ENCODE measurements around the gene ERLEC1. TPM values are rescaled to one million over a fixed set of nuclear protein-coding genes. Genes with fewer than 3 reads are reported as not detected.

The ERLEC1 gene, protein sequence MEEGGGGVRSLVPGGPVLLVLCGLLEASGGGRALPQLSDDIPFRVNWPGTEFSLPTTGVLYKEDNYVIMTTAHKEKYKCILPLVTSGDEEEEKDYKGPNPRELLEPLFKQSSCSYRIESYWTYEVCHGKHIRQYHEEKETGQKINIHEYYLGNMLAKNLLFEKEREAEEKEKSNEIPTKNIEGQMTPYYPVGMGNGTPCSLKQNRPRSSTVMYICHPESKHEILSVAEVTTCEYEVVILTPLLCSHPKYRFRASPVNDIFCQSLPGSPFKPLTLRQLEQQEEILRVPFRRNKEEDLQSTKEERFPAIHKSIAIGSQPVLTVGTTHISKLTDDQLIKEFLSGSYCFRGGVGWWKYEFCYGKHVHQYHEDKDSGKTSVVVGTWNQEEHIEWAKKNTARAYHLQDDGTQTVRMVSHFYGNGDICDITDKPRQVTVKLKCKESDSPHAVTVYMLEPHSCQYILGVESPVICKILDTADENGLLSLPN
- 123 and 137 TPM in 2 replicates for total RNA-seq

DNA sequence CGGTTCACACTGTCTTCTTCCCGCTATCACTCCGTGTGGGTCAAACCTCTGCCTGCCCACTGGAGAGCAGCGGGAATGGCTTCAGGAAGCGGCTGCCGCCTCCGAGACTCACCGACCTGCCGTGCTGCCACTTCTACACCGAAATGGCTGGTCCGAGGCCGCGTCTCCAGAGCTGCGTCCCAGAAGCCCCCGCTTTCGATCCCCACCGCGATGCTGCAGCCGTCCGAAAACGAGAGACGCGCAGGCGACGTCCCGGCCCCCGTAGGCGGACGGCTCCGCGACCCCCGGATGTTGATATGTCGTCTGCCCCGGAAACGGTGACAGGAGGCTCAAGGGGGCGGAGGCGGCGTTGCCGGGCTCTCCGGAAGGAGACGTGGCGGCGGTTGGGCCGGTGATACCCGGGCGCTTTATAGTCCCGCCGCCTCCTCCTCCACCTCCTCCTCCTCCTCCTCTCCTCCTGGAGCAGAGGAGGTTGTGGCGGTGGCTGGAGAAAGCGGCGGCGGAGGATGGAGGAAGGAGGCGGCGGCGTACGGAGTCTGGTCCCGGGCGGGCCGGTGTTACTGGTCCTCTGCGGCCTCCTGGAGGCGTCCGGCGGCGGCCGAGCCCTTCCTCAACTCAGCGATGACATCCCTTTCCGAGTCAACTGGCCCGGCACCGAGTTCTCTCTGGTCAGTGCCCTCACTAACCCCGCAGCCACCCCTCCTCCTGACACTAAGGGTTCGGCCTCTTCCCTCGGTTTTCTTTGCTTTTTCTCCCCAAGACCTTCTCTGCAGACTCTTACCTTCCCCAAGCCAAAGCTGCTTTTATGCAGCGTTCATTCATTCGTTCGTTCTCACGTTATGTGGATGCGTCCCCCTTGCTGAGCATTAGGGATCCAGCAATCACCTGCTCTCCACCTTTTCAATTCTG lies at the start of gene ERLEC1, which contains the start of gene ASB3:
Gene ERLEC1, plus strand, starts transcription at position 340 of the 909 bp plus-strand sequence. Its CDS starts 167 bp downstream, at position 507.
Gene ASB3, minus strand, starts transcription at position 249 of the 909 bp plus-strand sequence. CDS start 21,381 bp downstream, outside the sequence.

DNA sequence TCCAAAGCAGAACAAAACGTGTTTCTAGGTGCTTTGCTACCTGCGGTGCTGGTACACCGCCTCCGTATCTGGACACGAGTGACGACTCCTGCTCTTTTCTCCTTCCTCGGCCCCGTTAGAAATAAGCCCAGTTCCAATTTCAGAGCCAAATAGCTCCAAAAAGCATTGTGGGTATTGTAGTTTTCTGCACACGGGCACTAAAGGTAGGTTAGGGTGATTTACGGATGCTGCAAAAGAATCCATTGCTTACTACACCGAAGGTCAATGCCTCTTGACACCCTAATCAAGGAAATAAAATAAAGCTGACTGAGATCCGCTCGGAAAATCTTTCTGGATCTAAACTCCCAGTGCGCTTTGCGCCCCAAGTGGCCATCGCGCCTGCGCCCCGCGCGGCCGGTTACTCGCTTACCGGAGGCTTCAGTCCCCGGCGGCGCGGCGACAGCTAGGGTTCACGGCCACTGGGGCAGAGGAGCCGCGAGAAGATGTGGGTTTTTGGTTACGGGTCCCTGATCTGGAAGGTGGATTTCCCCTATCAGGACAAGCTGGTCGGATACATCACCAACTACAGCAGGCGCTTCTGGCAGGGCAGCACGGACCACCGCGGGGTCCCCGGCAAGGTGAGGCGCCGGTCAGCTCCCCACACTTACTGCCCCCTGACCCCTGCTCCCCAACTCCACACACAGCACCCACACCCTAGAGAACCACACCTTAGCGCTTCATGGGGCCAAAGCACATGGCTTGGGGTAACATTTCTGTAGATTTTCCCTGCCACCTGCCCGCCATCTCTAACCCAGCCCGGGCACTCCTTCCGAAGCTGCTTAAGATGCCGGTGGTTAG lies 19.2 kb upstream of the ERLEC1 start, which contains the start of gene CHAC2:
Gene CHAC2, plus strand, starts transcription at position 400 of the 837 bp plus-strand sequence. Its CDS starts 83 bp downstream, at position 483.

DNA sequence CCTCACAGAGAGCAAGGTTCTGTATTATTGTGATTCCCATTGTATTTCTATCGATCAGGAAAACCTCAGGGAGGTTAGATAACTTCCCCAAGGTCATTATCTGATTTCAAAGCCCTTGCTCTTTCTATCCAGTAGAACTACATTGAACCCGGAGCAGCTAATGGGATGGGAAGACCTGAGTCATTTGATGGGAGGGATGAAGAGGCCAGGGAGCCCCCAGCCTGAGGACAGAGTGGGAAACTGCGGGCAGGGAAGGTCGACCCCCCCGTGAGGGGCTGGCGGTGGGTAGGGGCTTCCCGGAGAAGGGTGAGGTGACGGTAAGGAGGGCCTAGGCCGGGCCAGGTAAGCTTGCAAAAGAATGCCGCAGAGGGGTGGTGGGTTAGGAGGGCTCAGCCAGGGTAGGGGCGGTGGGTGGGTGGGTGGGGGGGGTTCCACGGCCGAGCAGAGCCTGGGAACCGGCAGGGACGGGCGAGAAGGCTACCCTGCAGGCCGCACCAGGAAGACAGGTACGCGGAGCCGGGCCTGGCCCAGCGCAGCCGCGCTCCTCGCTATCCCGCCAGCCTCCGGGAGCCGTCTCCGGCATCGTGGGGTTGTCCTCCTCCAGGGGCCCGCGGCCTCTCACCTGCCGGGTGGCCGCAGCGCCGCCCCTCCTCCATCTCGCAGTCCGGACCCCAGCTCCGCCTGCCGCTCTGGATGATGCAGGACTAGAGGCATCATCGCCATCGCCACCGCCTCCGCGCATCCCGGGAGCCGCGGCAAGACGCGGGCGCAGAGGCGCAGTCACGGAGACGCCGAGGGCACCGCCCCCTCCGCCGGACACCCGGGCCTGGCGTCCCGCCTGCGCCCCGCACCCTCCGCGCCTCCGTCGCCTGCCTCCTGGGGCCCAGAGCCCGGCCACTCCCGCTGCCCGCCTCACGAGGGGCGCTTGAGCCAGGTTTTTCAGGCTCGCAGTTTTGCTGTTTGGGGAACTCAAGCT lies 72.7 kb downstream of the ERLEC1 start, which contains the start of gene GPR75:
Gene GPR75, minus strand, starts transcription at position 762 of the 976 bp plus-strand sequence. CDS start 5,211 bp downstream, outside the sequence.

Other genes starting within 250 kb of the ERLEC1 start
- gene CHAC2, start 19.2 kb upstream of the ERLEC1 start, total RNA-seq = 3.5 and 11.8 TPM in 2 replicates
- 33.0 and 34.0 TPM in 2 replicates for gene ASB3, start 91 bp upstream of the ERLEC1 start, total RNA-seq
- 1.1 and 1.4 TPM in 2 replicates for gene GPR75, start 72.9 kb downstream of the ERLEC1 start, total RNA-seq
- 35.2 and 53.3 TPM in 2 replicates for gene PSME4, start 183.9 kb downstream of the ERLEC1 start, total RNA-seq